GM18508 (cell line): Measurements from ENCODE around the gene OR11A1.

Experiments
- ATAC-seq: cut with Tn5 transposase; IDR thresholded peaks from one replicate; pipeline ENCODE4 v1.9.1; 2021; ENCODE audit warnings: moderate number of reproducible peaks; ENCODE audit not compliant: insufficient read depth, unreplicated experiment

The OR11A1 gene

GRCh38 chr6:29456971-29457370, at the start of gene OR11A1, which contains the start of gene OR2H1:
TSS of gene OR11A1 (minus strand) at chr6:29457071. CDS start at chr6:29427641, 29,430 bp downstream.
TSS of gene OR2H1 (plus strand) at chr6:29457155. CDS start at chr6:29461770, 4,615 bp downstream.
- no peak for ATAC-seq

- ATAC-seq = no peak
Observed at GRCh38 chr6:29506446-29507067, 49.7 kb upstream of the OR11A1 start.

- no peak for ATAC-seq
Observed at GRCh38 chr6:29505808-29506207, 48.9 kb upstream of the OR11A1 start.

GRCh38 chr6:29504961-29505360, 48.1 kb upstream of the OR11A1 start:
- ATAC-seq = no peak

- no peak for ATAC-seq
Observed at GRCh38 chr6:29502597-29502996, 45.7 kb upstream of the OR11A1 start.

- no peak for ATAC-seq
Observed at GRCh38 chr6:29502181-29502580, 45.3 kb upstream of the OR11A1 start.

GRCh38 chr6:29501106-29501505, 44.2 kb upstream of the OR11A1 start:
- ATAC-seq = no peak

GRCh38 chr6:29500594-29500993, 43.7 kb upstream of the OR11A1 start:
- no peak for ATAC-seq

- ATAC-seq = no peak
Observed at GRCh38 chr6:29499704-29500103, 42.8 kb upstream of the OR11A1 start.

GRCh38 chr6:29496961-29497360, 40.1 kb upstream of the OR11A1 start:
- ATAC-seq = no peak

GRCh38 chr6:29495571-29495970, 38.7 kb upstream of the OR11A1 start:
- no peak for ATAC-seq

- ATAC-seq = no peak
Observed at GRCh38 chr6:29494131-29494530, 37.3 kb upstream of the OR11A1 start.

- no peak for ATAC-seq
Observed at GRCh38 chr6:29493261-29493660, 36.4 kb upstream of the OR11A1 start.

- no peak for ATAC-seq
Observed at GRCh38 chr6:29491574-29491973, 34.7 kb upstream of the OR11A1 start.

GRCh38 chr6:29490552-29490951, 33.7 kb upstream of the OR11A1 start:
- ATAC-seq = no peak

- ATAC-seq = no peak
Observed at GRCh38 chr6:29490055-29490454, 33.2 kb upstream of the OR11A1 start.

GRCh38 chr6:29489286-29489685, 32.4 kb upstream of the OR11A1 start:
- no peak for ATAC-seq

- no peak for ATAC-seq
Observed at GRCh38 chr6:29488874-29489273, 32.0 kb upstream of the OR11A1 start.

GRCh38 chr6:29487660-29488059, 30.8 kb upstream of the OR11A1 start, which contains the start of gene MAS1L:
TSS of gene MAS1L (minus strand) at chr6:29487956. CDS start at chr6:29487902, 54 bp downstream.
- no peak for ATAC-seq

- no peak for ATAC-seq
Observed at GRCh38 chr6:29487131-29487530, 30.3 kb upstream of the OR11A1 start.

GRCh38 chr6:29486577-29486976, 29.7 kb upstream of the OR11A1 start:
- ATAC-seq = no peak

- no peak for ATAC-seq
Observed at GRCh38 chr6:29483735-29484134, 26.9 kb upstream of the OR11A1 start.
